Gastrocnemius medialis (tissue), 4 donors: ENCODE data around the gene KPNA3.

Experiments used
- POLR2A ChIP-seq, 2 donors: fragments of 450-650 bp; IDR thresholded peaks; one replicate each; pipeline ENCODE4 v1.6.1; 2017; ENCODE audit warnings: antibody characterized with exemption in 2 of 2, mild to moderate bottlenecking in 2 of 2, moderate library complexity in 2 of 2
- TF ChIP-seq, protein P1 (sequence below), 5 experiments: fragments of 450-650 bp in 3 of 5; fragments of 200-600 bp in 2 of 5; sonication (generic) in 2 of 5; IDR thresholded peaks in 4 of 5; conservative IDR thresholded peaks in 1 of 5; 1 replicate in 4 of 5; 2 replicates in 1 of 5; pipeline ENCODE4 v1.5.1; 2016 to 2019; ENCODE audit warnings: antibody characterized with exemption in 5 of 5, mild to moderate bottlenecking in 3 of 5, moderate library complexity in 3 of 5

DNA sequence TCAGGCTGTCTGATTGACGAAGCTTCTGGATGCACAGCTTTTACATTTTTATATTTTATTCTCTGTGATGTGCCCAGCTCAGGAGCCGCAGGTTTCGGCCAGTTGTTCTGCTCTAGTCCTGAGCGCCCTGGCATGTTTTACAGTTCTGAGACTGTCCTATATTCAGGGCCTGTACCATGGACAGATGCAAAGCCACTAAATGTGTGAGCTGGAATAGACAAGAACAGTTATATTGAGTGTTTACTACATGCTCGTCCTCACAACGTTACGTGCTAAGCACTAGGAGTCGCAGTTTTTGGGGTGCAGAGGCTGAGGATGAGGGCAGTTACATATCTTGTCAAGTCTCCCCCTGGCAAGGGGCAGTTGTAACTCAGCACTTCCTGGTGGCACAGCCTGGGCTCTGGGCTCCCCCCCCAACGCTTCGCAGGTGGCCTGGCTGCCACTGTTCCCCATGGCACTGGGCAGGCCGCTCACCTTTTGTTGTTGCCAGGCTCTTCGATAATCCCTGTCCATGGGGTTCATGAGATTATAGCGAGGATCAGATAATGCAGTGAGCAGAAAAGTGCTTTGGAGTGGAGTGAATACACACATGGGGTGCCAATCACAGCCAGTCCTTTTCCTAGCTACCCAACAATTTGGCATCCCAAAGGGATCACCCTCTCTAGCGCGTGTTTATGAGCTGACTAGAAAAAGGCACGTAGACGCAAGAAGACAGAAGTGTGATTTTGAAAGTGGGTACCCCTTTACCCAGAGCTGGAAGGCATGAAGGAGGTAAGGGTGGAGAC lies 140.7 kb downstream of the KPNA3 start:
- TF ChIP-seq, protein P1, sequence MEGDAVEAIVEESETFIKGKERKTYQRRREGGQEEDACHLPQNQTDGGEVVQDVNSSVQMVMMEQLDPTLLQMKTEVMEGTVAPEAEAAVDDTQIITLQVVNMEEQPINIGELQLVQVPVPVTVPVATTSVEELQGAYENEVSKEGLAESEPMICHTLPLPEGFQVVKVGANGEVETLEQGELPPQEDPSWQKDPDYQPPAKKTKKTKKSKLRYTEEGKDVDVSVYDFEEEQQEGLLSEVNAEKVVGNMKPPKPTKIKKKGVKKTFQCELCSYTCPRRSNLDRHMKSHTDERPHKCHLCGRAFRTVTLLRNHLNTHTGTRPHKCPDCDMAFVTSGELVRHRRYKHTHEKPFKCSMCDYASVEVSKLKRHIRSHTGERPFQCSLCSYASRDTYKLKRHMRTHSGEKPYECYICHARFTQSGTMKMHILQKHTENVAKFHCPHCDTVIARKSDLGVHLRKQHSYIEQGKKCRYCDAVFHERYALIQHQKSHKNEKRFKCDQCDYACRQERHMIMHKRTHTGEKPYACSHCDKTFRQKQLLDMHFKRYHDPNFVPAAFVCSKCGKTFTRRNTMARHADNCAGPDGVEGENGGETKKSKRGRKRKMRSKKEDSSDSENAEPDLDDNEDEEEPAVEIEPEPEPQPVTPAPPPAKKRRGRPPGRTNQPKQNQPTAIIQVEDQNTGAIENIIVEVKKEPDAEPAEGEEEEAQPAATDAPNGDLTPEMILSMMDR (IDR thresholded peaks at IDR 0.05 in 4 of 5, conservative IDR thresholded peaks at IDR 0.05 in 1 of 5): no peak
- TF ChIP-seq POLR2A (IDR thresholded peaks at IDR 0.05): peak; percentile 25 to 40
